Hematopoietic multipotent progenitor cell treated with erythropoietin and hydrocortisone succinate and interleukin-3 and kit ligand, for 15 days (in vitro differentiated cells): ENCODE measurements around the gene ADGRE2.

Experiments used
- DNase-seq: peaks from one replicate; pipeline ENCODE4 v3.0.0-alpha.2; 2015; ENCODE audit warnings: low spot score

The ADGRE2 gene

DNA sequence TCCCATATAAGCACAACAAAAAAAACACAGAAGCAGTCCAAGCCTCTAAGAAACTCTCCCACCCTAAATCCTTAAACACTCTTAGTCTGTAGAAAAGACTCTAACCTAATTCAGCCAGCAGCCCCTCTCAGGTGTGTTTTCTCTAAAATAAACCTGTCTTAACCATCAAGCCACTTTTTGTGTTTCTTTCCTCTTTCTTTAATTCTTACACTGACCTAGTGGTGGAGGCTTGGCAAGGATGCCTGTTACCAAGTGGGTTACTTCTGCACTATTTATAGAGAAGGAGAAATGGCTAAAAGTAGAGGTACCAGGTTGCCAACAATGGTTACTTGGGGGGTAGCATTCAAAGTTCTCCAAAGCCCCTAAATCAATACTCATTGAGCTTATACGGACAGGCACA, 44.8 kb downstream of the ADGRE2 start:
- no peak for DNase-seq

DNA sequence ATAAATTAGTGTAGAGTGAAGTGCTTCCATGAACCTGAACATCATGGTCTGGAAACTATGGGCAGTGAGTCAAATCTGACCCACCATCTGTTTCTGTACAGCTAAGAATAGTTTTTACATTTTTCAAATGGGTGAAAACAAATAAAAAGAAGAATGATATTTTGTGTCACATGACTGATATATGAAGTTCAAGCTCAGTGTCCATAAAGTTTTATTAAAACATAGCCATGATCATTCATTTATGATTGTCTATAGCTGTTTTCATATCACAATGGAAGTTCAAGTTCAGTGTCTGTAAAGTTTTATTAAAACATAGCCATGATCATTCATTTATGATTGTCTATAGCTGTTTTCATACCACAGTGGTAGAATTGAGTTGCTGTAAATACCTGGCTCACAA, 45.9 kb downstream of the ADGRE2 start:
- no peak for DNase-seq

DNA sequence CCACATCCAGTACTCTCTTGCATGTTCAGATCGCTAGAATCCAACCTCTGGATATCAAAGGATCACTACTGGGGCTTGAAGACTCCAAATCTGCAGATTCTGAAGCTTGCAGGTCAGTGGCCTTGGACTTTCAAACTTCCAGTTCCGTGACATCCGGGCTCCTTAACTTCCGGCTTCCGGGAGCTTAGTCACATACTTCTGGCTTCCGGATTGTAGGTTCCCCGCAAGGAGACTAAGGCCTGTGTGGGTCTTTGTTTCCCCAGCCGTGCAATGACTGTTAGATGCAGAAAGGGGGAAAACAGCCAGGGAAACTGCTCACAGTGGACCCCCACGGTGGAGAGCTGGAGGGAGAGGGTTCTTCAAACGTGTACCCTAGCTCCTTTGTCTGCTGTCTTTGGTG, 47.2 kb downstream of the ADGRE2 start:
- DNase-seq, result no peak

DNA sequence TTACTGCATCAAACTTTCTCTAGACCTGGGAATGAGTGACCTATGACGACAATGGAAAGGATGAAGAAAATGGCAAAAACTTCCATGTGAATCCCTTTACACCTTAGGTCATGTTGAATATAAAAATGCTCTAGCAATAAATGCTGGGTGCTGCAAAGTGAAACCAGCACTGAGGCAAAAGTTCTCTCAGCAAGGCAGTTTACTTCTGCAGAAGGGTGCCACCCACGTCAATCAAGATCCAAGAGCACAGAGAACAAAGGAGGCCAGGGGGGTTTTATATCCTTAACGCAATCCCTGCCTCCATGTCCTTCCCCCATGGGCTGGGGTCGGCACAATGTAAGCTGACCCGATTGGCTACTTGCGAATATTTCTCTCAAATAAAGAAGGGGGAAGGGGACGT, 49.8 kb downstream of the ADGRE2 start:
- no peak for DNase-seq

DNA sequence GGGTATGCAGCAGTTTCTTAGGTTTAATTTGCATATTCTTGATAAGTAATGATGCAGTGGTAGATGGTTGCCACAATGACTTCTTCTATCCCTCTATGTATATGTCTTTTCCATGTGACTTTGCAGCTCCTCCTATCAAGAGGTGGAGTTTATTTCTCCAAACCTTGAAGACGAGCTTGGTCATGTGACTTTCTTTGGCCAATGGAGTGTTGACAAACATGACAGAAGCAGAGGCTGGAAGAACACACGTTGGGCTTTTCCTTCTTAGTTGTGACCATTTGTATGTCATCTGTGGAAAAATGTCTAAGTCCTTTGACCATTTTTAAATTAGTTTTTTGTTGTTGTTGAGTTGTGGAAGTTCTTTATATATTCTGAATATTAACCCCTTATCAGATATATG, 56.2 kb downstream of the ADGRE2 start:
- no peak for DNase-seq

DNA sequence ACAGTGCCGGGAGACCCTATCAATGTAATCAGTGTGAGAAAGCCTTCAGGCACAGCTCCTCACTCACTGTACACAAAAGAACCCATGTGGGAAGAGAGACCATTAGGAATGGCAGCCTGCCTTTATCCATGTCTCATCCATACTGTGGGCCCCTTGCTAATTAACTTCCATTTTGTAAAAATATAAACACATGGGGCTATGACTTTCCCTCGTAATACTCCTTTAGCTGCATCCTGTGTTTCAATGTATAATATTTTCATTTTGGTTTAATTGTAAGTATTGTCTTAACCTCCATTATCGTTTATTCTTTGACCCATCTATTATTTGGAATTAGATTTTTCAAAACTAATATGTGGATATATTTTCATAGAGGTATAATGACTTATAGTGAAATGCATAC, 59.2 kb downstream of the ADGRE2 start:
- DNase-seq, result no peak

DNA sequence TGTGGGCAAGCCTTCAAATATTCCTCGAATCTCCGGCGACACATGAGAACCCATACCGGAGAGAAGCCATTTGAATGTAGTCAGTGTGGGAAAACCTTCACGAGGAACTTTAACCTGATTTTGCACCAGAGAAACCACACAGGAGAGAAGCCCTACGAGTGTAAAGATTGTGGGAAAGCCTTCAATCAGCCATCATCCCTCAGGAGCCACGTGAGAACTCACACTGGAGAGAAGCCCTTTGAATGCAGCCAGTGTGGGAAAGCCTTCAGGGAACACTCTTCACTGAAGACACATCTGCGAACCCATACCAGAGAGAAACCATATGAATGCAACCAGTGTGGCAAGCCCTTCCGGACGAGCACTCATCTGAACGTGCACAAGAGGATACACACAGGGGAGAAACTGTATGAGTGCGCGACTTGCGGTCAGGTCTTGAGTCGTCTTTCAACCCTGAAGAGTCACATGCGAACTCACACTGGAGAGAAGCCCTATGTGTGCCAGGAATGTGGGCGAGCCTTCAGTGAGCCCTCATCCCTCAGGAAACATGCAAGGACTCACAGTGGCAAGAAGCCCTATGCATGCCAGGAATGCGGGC, 59.7 kb downstream of the ADGRE2 start:
- no peak for DNase-seq

DNA sequence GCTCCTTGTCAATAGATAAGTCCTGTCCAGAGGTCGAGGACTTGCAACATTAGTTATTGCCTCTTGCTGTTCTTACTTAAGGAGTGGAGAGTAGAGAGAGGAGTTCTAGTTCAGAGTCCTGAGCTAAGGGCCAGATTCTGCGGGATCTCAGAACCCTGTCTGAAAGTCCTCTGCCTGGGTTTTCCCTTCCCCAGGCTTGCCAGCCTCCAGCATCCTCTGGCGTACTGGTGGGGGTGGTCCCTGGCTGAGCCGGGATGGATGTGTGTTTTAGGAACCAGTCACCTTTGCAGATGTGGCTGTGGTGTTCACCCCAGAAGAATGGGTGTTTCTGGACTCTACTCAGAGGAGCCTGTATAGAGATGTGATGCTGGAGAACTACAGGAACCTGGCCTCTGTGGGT, 62.5 kb downstream of the ADGRE2 start:
- no peak for DNase-seq

DNA sequence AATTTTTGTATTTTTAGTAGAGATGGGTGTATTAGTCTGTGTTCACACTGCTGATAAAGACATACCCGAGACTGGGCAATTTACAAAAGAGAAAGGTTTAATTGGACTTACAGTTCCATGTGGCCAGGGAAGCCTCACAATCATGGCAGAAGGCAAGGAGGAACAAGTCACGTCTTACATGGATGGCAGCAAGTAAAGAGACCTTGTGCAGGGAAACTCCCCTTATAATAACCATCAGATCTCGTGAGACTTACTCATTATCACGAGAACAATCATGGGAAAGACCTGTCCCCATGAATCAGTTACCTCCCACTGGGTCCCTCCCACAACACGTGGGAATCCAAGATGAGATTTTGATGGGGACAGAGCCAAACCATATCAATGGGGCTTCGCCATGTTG, 73.9 kb downstream of the ADGRE2 start:
- no peak for DNase-seq

DNA sequence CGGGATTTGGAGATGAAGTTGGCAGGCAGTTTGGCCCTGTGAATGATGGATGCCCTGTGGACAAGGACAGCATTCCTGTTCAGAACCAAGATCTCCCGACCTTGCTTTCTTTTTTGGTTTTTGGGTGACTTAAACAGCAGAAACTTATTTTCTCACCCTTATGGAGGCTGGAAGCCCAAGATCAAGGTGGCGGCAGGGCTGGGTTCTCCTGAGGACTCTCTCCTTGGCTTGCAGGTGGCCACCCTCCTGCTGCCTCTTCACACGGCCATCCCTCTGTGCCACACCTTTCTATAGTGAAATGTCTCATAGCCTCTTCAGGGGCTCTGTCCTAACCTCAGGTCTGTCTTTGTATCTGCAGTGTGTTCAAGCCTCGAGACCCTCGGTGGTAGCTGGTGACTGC, 74.5 kb downstream of the ADGRE2 start:
- DNase-seq, result no peak

DNA sequence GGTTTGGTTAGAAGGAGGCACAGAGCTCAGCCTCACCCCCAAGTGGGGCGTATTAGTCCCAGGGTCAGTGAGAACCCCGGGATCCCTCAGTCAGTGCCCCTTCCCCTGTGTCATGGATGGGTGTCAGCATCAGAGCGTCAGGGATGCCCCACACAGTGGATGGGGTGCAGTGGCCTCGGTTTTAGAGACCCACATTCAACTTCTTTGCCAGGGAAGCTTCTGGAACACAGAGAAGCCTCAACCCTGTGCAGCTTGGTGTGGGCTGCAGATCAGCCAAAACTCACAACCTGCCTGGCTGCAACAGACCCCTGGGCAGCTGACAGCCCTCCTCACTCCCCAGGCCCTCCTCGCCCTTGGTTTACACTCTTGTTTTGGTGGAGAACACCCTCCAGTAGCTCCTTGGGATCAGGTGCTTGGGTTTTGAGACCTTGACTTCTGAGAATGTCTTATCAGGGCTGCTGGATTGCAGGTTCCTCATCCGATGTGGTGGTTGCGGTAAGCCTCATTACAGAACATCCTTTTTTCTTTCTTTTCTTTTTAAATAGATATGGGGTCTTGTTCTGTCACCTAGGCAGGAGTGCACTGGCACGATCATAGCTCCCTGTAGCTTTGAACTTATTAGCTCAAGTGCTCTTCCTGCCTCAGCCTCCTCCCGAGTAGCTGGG, 77.5 kb downstream of the ADGRE2 start:
- no peak for DNase-seq

DNA sequence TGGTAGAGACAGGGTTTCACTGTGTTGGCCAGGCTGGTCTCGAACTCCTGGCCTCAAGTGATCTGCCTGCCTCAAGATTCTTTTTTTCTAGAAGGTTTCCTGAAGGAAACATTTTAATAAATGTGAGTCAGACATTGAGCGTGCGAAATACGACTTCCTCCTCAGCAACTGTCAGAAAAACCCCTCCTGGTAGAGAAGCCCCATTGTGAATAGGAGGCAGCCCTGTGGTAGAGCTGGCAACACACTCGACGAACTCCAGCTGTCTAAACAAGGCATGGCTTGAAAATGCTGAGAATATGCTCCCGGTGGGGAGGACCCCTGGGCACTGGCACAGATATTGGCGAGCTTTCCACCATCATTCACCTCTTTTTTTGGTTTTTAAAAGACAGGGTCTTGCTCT, 78.7 kb downstream of the ADGRE2 start:
- no peak for DNase-seq

DNA sequence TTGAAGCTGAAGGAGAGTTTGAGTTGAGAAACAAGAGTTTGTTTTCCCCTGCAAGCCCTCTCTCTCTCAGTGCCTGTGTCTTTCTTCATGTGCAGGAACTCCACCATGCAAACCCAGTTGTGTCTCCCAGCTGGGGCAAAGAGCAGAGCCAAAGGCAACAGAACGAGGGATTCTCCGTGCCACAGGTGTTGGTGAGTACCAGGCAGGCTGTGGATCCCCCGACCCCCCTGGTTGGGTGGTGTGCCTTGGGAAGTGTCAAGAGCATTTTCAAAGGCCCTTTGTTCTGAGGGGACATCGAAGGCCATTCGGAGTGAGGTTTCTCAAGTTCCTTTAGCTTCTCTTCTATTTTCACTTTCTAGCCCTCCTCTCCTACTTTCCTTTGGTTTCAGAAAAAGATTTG, 82.9 kb downstream of the ADGRE2 start:
- DNase-seq, result no peak

DNA sequence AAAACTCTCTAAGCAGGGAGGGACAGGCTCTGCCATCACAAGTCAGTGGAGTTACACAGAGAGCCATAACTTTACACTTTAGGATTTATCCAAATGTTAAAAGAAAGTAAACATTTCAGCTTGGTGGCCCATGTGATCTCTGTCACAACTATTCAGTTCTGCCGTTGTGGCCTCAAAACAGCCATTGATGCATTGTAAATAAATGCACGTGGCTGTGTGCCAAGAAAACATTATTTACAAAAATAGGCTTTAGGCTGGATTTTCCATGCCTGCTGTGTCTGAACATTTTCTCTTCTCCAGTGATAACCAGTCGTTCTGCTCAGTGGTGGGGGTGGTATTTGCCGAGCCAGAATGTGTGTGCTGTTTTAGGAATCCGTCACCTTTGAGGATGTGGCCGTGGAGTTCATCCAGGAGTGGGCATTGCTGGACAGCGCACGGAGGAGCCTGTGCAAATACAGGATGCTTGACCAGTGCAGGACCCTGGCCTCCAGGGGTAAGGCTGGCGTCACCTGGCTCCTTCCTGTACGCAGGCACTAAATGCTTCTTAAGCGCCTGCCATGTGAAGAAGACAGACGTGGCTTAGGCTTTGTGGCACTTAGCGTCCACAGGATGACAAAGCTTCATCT, 83.6 kb downstream of the ADGRE2 start:
- no peak for DNase-seq

DNA sequence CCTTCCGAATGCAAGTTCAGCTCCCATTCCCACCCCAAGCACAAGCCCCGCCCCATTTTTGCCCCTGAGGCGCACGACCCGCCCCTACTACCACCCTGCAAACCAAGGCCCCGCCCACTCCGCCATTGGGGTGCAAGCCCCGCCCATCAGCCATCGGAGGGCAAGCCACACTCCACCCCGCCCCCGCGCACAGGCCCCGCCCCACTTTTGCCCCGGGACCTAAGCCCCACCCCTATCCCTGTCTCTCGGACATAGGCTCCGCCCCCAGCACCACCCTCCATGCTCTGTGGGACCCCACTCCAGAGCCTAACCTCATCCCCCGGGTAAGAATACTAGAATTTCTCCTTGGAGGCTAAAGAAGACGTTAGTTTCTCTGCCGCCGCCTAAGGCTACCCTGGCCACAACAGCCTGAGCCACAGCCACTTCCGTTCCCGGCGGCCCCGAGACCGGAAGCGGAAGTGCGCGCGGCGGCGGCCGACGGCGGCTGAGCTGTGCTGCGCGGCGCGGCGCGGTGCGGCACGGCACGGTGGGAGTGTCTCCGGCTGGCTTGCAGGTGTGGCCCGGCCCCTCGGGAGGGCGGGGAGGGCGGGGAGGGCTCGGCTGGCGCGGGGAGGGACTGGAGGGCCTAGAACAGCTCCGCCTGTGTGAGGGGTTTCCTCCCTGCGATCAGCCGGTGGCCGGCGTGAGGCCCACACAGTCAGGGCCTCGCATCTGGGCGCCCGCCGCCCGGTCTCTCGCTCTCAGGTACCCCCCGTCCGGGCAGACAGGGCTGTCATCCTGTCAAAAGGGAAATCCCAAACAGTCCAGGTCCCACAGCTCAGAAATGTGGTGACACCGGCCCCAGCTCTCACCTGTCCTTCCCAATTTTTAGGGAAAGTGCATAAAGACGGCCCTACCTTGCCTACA, 88.5 kb downstream of the ADGRE2 start, which contains the start of gene ZNF333:
Gene ZNF333 (plus strand): TSS at position 451 of the 906 bp plus-strand sequence. CDS start 3,444 bp downstream, outside the sequence.
- DNase-seq, result peak; percentile 97

DNA sequence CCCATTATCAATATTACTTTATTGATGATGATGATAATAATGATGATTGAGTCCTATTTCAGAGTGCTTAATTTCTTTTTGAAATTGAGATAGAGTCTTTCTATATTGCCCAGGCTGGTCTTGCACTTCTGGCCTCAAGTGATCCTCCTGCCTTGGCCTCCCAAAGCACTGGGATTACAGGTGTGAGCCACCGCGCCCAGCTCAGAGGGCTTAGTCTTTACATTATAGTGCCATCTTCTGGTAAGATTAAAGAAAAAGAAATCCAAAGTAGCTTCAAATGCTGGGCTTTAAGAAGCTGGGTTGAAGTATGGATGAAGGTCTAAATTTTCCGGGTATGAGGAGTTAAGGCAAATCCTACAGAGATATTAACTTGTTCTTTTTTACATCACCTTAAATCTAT, 91.9 kb downstream of the ADGRE2 start:
- DNase-seq, result peak; percentile 22

DNA sequence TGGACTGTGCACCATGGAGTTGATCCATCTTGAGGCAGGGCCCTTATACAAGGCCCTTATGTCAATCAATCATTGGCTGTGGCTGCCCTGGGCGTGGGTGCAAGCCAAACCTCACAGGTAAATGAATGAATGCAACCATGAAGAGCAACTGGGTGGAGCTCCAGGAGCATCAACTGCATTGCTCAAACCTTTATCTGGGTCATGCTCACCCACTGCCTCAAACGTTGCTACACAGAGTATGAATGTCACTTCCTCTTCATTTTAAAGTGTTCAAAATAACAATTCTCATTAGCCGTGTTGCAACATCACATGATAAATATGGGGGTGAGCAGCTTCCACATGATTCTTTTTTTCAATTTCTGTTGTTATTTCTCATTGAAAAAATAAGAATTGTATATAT, 94.9 kb downstream of the ADGRE2 start:
- no peak for DNase-seq
